Immature natural killer cell (primary cell): Measurements from ENCODE around the gene KRTAP6-1. TPM values are rescaled to one million over a fixed set of nuclear protein-coding genes. Genes with fewer than 3 reads are reported as not detected.

Source experiments
- DNase-seq, 3 donors: peaks; one replicate each; pipeline ENCODE4 v3.0.0; 2022; ENCODE audit warnings: mixed read lengths in 1 of 3
- H3K27ac Mint-ChIP-seq, 6 donors: one replicate each; pipeline ENCODE4 v1.8.0; 2020; ENCODE audit warnings: mixed read lengths in 6 of 6, mild to moderate bottlenecking in 5 of 6, inconsistent platforms in 4 of 6, moderate library complexity in 3 of 6
- H3K27me3 Mint-ChIP-seq, 3 donors: one replicate each; pipeline ENCODE4 v1.8.0; 2020 to 2021; ENCODE audit warnings: low read depth in 3 of 3, mild to moderate bottlenecking in 3 of 3, mixed read lengths in 3 of 3, moderate library complexity in 3 of 3, inconsistent platforms in 1 of 3
- H3K36me3 Mint-ChIP-seq, 3 donors: one replicate each; pipeline ENCODE4 v1.8.0; 2020; ENCODE audit warnings: mixed read lengths in 3 of 3, inconsistent platforms in 2 of 3, mild to moderate bottlenecking in 2 of 3
- H3K4me1 Mint-ChIP-seq, 2 donors: one replicate each; pipeline ENCODE4 v1.8.0; 2020; ENCODE audit warnings: inconsistent platforms in 2 of 2, mild to moderate bottlenecking in 2 of 2, mixed read lengths in 2 of 2, moderate library complexity in 1 of 2
- H3K4me3 Mint-ChIP-seq, 5 donors: one replicate each; pipeline ENCODE4 v1.8.0; 2020; ENCODE audit warnings: mild to moderate bottlenecking in 5 of 5, mixed read lengths in 5 of 5, inconsistent platforms in 3 of 5, moderate library complexity in 3 of 5
- H3K9me3 Mint-ChIP-seq, 6 donors: one replicate each; pipeline ENCODE4 v1.8.0; 2020; ENCODE audit warnings: mild to moderate bottlenecking in 6 of 6, mixed read lengths in 6 of 6, inconsistent platforms in 4 of 6, moderate library complexity in 3 of 6
- polyA plus RNA-seq, 3 donors: library from polyadenylated mRNA; unstranded; fragments of 300-500 nt; fragmentation: Illumina TruSeq; gene quantifications; one replicate each; pipeline ENCODE4 v1.2.3, GENCODE V29; 2021

KRTAP6-1 gene
- polyA plus RNA-seq, 3 donors from 2014 or later, result not detected

DNA sequence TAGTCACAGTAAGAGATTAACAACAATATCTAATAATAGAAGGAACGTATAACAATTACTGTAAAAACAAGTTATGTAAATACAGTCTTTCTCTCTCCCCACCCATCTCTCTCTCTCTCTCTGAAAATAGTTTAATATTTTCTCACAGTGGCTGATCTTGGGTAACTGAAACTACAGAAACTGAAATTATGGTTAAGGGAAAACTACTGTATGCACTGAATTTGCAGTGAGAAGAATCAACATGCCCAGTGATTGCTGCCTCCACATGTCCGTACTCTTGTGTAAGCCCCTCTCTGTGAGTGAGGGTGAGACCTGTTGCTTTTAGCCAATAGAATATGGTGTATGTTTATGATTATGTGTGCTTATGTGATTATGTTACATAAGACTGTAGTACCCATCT lies 1.6 kb downstream of the KRTAP6-1 start:
- peaks cover 6 to 26% (median 16%) of the 10 kb centered on the region in 6 donors for H3K9me3 Mint-ChIP-seq
- DNase-seq, result no peak
- H3K4me3 Mint-ChIP-seq, result no peak overlapping the region
- H3K27ac Mint-ChIP-seq, result no peak overlapping the region
- H3K4me1 Mint-ChIP-seq, result no peaks in the 10 kb centered on the region
- no peaks in the 10 kb centered on the region for H3K36me3 Mint-ChIP-seq
- peaks cover 0 to 1% (median 0%) of the 10 kb centered on the region in 3 donors for H3K27me3 Mint-ChIP-seq

DNA sequence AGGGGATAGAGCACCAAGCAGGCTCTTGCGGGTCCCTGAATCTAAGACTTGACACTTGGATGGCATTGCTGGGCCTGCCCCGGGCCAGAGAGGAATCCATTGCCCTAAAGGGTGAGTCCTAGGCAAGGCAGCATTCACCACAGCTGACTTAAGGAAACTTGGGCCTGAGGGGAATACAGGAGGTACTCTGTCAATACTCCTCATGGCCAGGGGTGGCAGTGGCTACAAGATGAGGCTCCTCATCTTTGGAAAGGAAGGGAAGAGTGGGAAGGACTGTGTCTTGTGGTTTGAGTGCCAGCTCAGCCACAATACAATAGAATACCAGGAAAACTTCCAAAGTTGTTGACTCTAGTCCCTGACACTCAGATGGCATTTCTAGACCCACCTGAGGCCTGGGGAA lies 7.8 kb downstream of the KRTAP6-1 start:
- Mint-ChIP-seq H3K9me3 (peaks cover 11 to 60% (median 24%) of the 10 kb centered on the region in 6 donors), H3K36me3 (peaks cover 0 to 3% (median 0%) of the 10 kb centered on the region in 3 donors), H3K27ac (no peak overlapping the region), H3K4me3 (no peak overlapping the region), H3K27me3 (peaks cover 0 to 3% (median 1%) of the 10 kb centered on the region in 3 donors), H3K4me1 (no peaks in the 10 kb centered on the region)
- DNase-seq, result no peak

DNA sequence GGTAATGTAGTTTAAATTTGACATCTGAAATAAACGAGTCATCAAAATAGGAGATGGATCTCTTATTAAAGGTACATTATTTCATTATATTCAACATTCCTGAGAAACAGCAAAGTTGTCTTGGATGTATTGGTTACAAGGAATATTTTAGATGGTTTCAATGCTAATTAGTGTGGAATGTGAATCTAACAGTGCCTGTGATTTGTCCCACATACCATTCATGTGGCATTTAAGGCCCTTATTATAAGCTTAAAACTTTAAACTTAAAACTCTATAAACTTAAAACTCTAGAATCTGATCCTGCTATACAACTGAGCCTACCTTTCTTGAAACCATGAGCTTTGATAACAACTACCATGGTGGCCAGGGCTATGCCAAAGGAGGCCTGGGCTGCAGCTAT lies 12.9 kb downstream of the KRTAP6-1 start, which contains the start of gene KRTAP22-1:
Gene KRTAP22-1, plus strand, starts transcription at position 301 of the 400 bp plus-strand sequence.
- Mint-ChIP-seq H3K27me3 (peaks cover 0 to 3% (median 0%) of the 10 kb centered on the region in 3 donors), H3K4me1 (no peaks in the 10 kb centered on the region), H3K27ac (no peak within 1 kb of the TSS), H3K9me3 (peaks cover 10 to 57% (median 22%) of the 10 kb centered on the region in 6 donors), H3K4me3 (no peak within 1 kb of the TSS), H3K36me3 (peaks cover 0 to 4% (median 3%) of the 10 kb centered on the region in 3 donors)
- DNase-seq, result no peak

DNA sequence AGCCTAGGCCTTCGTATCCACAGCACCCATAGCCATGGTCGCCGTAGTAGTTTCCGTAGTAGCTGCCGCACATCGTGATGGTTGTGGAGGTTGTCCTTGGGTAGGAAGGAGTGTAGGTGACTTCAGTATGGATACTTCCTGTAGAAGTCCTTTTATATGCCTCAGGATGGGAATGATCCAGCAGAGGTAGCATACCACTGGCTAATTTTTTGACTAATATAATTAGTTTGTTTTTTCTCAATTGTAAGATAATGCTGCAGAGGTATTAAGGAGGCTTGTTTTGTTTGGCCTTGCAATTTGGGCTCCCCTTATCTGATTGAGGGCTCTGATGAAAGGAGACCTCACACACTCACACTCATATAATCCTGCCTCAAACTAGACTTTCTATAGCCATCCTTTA lies 14.9 kb downstream of the KRTAP6-1 start, which contains the start of gene KRTAP6-2:
Gene KRTAP6-2, minus strand, starts transcription at position 101 of the 400 bp plus-strand sequence. Its CDS starts 28 bp downstream, at position 73.
- Mint-ChIP-seq H3K9me3 (peaks cover 10 to 53% (median 17%) of the 10 kb centered on the region in 6 donors), H3K4me1 (no peaks in the 10 kb centered on the region), H3K27ac (no peak within 1 kb of the TSS), H3K4me3 (no peak within 1 kb of the TSS), H3K27me3 (no peaks in the 10 kb centered on the region), H3K36me3 (peaks cover 0 to 4% (median 3%) of the 10 kb centered on the region in 3 donors)
- DNase-seq, result no peak

DNA sequence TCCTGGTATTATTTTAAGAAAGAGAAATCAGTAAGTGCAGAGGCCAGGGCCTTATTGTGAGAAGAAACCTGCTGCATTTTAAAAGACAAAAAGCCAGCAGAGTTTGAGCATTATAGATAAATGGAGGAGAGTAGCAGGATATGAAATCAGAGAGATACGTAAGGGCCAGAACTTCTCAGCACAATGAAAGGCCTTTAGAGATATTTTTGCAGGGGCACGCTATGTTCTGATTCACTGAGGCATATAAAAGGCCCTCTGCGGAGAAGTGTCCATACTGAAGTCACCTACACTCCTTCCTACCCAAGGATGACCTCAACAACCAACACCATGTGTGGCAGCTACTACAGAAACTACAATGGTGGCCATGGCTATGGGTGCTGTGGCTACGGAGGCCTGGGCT lies 21.6 kb downstream of the KRTAP6-1 start, which contains the start of gene KRTAP6-3:
Gene KRTAP6-3, plus strand, starts transcription at position 301 of the 400 bp plus-strand sequence. Its CDS starts 6 bp downstream, at position 307.
- H3K9me3 Mint-ChIP-seq, result peaks cover 3 to 18% (median 9%) of the 10 kb centered on the region in 6 donors
- no peaks in the 10 kb centered on the region for H3K4me1 Mint-ChIP-seq
- H3K27me3 Mint-ChIP-seq, result no peaks in the 10 kb centered on the region
- H3K27ac Mint-ChIP-seq, result no peak within 1 kb of the TSS
- no peak for DNase-seq
- no peak within 1 kb of the TSS for H3K4me3 Mint-ChIP-seq
- peaks cover 0 to 4% (median 0%) of the 10 kb centered on the region in 3 donors for H3K36me3 Mint-ChIP-seq

DNA sequence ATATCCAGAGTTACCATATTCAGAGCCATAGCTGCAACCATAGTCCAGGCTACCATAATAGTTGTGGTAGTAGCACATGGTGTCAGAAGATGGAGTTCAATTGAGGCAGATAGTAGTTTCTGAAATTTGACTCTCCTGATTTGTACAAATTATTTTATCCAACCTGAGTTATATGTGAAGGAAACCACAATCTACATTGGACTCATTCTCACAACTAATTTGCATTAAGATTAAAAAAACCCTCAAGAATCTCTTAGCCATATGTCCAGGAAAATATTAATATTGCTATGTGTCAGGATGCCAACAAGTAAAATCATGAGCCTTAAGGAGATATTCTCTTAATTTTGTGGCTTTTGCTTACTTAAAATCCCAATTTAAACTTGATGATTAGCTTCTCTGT lies 23.4 kb downstream of the KRTAP6-1 start, which contains the start of gene KRTAP22-2:
Gene KRTAP22-2, minus strand, starts transcription at position 101 of the 400 bp plus-strand sequence.
- Mint-ChIP-seq H3K27me3 (no peaks in the 10 kb centered on the region), H3K36me3 (no peaks in the 10 kb centered on the region), H3K4me1 (no peaks in the 10 kb centered on the region), H3K9me3 (peaks cover 0 to 11% (median 5%) of the 10 kb centered on the region in 6 donors), H3K27ac (no peak within 1 kb of the TSS), H3K4me3 (no peak within 1 kb of the TSS)
- DNase-seq, result no peak

DNA sequence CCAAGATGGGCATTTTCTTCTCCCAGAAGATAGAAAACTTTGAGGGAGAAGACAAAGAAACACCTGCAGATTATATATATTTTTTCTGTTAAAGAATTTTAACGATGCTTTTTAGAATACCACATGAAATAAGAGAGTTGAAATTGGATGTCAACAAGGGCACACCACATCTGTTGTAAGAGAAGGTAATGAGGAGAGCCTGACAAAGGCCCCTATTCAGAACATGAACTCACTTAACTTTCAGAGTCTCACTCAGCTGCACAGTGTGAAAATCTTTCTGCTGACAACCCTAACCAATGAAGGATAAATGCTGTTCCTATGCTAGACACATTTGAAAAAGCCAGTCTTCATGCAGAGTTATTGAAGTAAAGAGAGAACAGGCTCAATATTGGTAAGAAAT lies 30.9 kb downstream of the KRTAP6-1 start:
- DNase-seq, result no peak
- Mint-ChIP-seq H3K27me3 (peaks cover 0 to 3% (median 0%) of the 10 kb centered on the region in 3 donors), H3K4me1 (no peaks in the 10 kb centered on the region), H3K4me3 (no peak overlapping the region), H3K27ac (no peak overlapping the region), H3K9me3 (peaks cover 4 to 15% (median 12%) of the 10 kb centered on the region in 6 donors), H3K36me3 (no peaks in the 10 kb centered on the region)

DNA sequence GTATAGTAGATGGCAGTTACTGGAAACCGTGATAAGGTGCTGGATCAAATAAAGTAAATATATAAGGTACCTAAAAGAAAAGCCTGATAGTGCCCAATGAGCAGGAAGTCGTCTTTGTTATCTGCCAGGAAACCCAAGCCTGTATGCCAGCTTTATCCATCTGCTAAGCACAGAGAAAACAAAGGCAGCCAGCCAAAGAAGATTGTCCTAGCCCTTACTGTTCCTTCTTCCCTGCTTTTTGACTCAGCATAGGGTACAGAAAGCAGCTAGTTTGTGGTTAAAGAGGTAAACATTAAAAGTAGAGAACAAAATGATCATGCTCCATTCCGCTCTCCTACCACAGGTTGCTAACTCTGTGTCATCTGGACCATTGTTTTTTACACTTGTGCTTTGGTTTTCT lies 33.6 kb downstream of the KRTAP6-1 start:
- Mint-ChIP-seq H3K27ac (no peak overlapping the region), H3K27me3 (peaks cover 0 to 3% (median 0%) of the 10 kb centered on the region in 3 donors), H3K4me3 (no peak overlapping the region), H3K4me1 (no peaks in the 10 kb centered on the region), H3K36me3 (no peaks in the 10 kb centered on the region), H3K9me3 (peaks cover 6 to 20% (median 15%) of the 10 kb centered on the region in 6 donors)
- no peak for DNase-seq

DNA sequence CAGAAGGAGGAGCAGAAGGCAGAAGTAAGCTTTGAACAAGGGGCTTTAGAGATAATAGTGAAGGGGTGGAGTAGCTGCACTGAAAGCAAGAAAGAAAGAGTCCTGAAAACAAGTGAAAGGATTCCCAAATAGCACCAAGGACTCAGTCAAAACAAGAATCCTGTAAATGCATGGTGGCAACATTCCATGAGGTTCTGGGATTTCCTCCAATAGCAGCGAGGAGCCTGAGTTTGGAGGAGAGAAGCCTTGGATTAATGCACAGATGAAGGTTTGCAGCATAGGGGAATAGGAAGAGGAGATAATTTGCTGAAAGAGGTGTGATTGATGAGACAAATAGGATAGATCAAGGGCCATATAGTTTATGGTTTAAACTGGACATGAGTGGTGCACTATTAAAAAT lies 34.4 kb downstream of the KRTAP6-1 start:
- no peaks in the 10 kb centered on the region for H3K4me1 Mint-ChIP-seq
- no peak for DNase-seq
- no peak overlapping the region for H3K4me3 Mint-ChIP-seq
- H3K27me3 Mint-ChIP-seq, result no peaks in the 10 kb centered on the region
- no peaks in the 10 kb centered on the region for H3K36me3 Mint-ChIP-seq
- no peak overlapping the region for H3K27ac Mint-ChIP-seq
- H3K9me3 Mint-ChIP-seq, result peaks cover 2 to 15% (median 10%) of the 10 kb centered on the region in 6 donors

DNA sequence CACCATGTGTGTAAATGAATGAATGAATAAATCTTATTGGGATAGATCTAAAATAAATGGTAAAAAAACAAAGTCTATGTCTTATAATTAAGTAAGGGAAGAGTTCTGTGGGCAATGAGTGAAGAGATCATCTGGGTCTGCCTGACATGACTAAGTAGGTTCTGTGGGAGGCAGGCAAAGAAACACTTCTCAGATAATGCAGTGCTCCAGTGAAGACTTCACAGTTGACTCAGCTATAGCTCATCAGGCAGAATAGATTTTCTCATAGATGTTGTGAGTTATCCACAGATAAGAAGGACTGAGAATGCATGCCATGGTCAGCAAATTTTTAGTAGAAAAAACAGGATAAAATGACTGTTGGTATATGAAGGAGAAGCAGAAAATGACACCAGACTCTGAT lies 36.0 kb downstream of the KRTAP6-1 start:
- Mint-ChIP-seq H3K27ac (no peak overlapping the region), H3K4me1 (no peaks in the 10 kb centered on the region)

DNA sequence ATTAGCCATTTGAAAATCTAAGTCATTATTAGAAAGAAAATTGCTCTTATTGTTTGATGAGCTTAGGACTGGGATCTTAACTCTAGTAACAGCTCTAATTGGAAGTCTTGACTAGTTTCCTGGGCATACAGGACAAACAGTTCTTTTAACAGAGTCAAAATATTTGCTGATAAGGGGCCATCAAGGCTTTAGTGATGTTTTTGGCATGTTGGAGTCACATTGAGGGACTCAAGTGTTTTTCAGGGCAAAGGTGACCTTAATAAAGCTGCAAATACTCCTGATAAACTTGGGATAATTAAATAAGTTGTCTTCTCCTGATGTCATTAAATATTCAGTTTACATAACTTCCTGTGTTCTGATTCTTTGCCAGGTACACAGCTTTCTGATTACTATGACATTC lies 46.1 kb downstream of the KRTAP6-1 start:
- H3K36me3 Mint-ChIP-seq, result peaks cover 0 to 3% (median 0%) of the 10 kb centered on the region in 3 donors
- peaks cover 3 to 24% (median 9%) of the 10 kb centered on the region in 6 donors for H3K9me3 Mint-ChIP-seq
- no peak overlapping the region for H3K27ac Mint-ChIP-seq
- DNase-seq, result no peak
- no peaks in the 10 kb centered on the region for H3K4me1 Mint-ChIP-seq
- peaks cover 0 to 2% (median 0%) of the 10 kb centered on the region in 3 donors for H3K27me3 Mint-ChIP-seq
- H3K4me3 Mint-ChIP-seq, result no peak overlapping the region

More for the DNA sequence above, 36.0 kb downstream of the KRTAP6-1 start:
- H3K4me3 Mint-ChIP-seq, result no peak overlapping the region
- no peak for DNase-seq
- no peaks in the 10 kb centered on the region for H3K27me3 Mint-ChIP-seq
- H3K9me3 Mint-ChIP-seq, result peaks cover 4 to 14% (median 8%) of the 10 kb centered on the region in 6 donors
- no peaks in the 10 kb centered on the region for H3K36me3 Mint-ChIP-seq

DNA sequence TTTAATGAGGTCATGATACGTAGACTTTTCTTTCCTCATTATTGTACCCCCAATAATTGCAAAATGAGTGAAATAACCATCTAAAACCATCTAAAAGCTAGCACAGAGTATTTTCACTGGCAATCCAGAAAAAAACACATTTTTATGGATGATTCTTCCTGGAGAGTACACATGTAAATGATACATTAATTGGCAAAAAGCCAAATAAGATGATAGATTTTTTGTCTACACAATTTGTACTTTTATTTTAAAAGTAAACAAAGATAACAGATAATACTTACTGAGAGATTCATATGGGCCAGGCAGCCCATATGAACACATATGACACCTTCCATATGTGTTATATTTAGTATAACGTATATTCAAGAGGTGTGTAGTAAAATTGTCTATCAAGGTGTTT lies 50.1 kb downstream of the KRTAP6-1 start:
- Mint-ChIP-seq H3K27me3 (peaks cover 0 to 1% (median 0%) of the 10 kb centered on the region in 3 donors), H3K27ac (no peak overlapping the region), H3K4me1 (no peaks in the 10 kb centered on the region), H3K4me3 (no peak overlapping the region), H3K9me3 (peaks cover 2 to 24% (median 8%) of the 10 kb centered on the region in 6 donors), H3K36me3 (peaks cover 0 to 3% (median 0%) of the 10 kb centered on the region in 3 donors)
- no peak for DNase-seq
